HG03432 (cell line): Measurements from ENCODE around the gene SLC38A2.
"Not testable (repeated sequence)": the region's sequence is repeated elsewhere in the genome, so short reads cannot be mapped to it uniquely, and the experiment has no call there.

ENCODE experiments used
- ATAC-seq: cut with Tn5 transposase; IDR thresholded peaks from one replicate; pipeline ENCODE4 v1.9.1; 2021; ENCODE audit warnings: mild to moderate bottlenecking, moderate library complexity; ENCODE audit not compliant: unreplicated experiment

SLC38A2 gene

DNA sequence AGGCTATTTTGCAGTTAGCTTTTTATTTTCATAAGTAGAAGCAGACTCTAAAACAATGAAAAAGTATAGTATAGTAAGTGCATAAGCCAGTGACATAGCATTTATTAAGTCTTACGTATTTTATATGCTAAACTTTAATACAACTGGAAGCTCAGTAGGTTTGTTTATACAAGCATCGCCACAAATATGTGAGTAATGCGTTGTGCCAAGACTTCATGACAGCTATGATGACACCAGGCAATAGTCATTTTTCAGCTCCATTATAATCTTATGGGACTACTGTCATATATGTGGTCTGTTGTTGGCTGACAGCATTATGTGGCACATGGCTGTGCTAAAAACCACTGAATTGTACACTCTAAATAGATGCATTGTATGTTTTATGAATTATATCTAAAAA, 40.3 kb downstream of the SLC38A2 start:
- ATAC-seq, result no peak

DNA sequence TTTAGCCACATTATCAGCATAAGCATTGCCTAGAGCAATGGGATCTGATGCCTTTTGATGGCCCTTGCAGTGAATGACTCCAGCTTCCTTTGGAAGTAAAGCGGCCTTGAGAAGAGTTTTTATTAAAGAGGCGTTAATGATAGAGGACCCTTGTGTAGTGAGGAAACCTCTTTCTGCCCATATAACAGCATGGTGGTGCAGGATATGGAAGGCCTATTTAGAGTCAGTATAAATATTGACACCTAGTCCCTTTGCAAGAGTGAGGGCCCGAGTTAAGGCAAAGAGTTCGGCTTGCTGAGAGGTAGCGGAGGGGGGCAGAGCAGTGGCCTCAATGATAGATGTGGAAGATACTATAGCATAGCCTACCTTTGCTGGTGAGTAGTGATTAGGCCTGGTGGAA, 47.5 kb downstream of the SLC38A2 start:
- not testable (repeated sequence) for ATAC-seq

GRCh38 chr12:46320731-46321130, 51.8 kb downstream of the SLC38A2 start:
- no peak for ATAC-seq

- no peak for ATAC-seq
These were observed 54.5 kb downstream of the SLC38A2 start for GRCh38 chr12:46318037-46318436.
